ENCODE data around the gene CR1. TPM values are rescaled to one million over a fixed set of nuclear protein-coding genes. Genes with fewer than 3 reads are reported as not detected.
"Not testable (repeated sequence)": the region's sequence is repeated elsewhere in the genome, so short reads cannot be mapped to it uniquely, and the experiment has no call there.

Gene CR1
- total RNA-seq, 1 donor from 2014 or later, result not detected

- peaks cover 20% of the 10 kb centered on the region for H3K27me3 Mint-ChIP-seq (ENCODE audit: insufficient read depth)
- no peak overlapping the region for H3K4me3 Mint-ChIP-seq
- no peaks in the 10 kb centered on the region for H3K9me3 Mint-ChIP-seq
- no peaks in the 10 kb centered on the region for H3K4me1 Mint-ChIP-seq (ENCODE audit: low read depth)
- no peaks in the 10 kb centered on the region for H3K36me3 Mint-ChIP-seq (ENCODE audit: low read depth)
- no peak for DNase-seq (ENCODE audit: low spot score)
- H3K27ac Mint-ChIP-seq, result no peak overlapping the region
- intact Hi-C loops (cut with micrococcal nuclease), result no loop called here
Measured at GRCh38 chr1:207486198-207486597, 9.8 kb upstream of the CR1 start.

GRCh38 chr1:207487636-207488035, 8.3 kb upstream of the CR1 start:
- DNase-seq (ENCODE audit: low spot score), result no peak
- peaks cover 17% of the 10 kb centered on the region for H3K27me3 Mint-ChIP-seq (ENCODE audit: insufficient read depth)
- H3K36me3 Mint-ChIP-seq (ENCODE audit: low read depth), result no peaks in the 10 kb centered on the region
- H3K9me3 Mint-ChIP-seq, result no peaks in the 10 kb centered on the region
- no peaks in the 10 kb centered on the region for H3K4me1 Mint-ChIP-seq (ENCODE audit: low read depth)
- no peak overlapping the region for H3K4me3 Mint-ChIP-seq
- no peak overlapping the region for H3K27ac Mint-ChIP-seq
- intact Hi-C loops (cut with micrococcal nuclease), result no loop called here

GRCh38 chr1:207493212-207493611, 2.7 kb upstream of the CR1 start:
- intact Hi-C loops (cut with micrococcal nuclease), result no loop called here
- Mint-ChIP-seq H3K27ac (no peak overlapping the region), H3K9me3 (no peaks in the 10 kb centered on the region), H3K4me1 (ENCODE audit: low read depth) (peaks cover 7% of the 10 kb centered on the region), H3K4me3 (no peak overlapping the region), H3K27me3 (ENCODE audit: insufficient read depth) (peaks cover 28% of the 10 kb centered on the region), H3K36me3 (ENCODE audit: low read depth) (no peaks in the 10 kb centered on the region)
- no peak for DNase-seq (ENCODE audit: low spot score)

GRCh38 chr1:207494171-207494570, 1.8 kb upstream of the CR1 start:
- H3K4me1 Mint-ChIP-seq (ENCODE audit: low read depth), result peaks cover 7% of the 10 kb centered on the region
- no peaks in the 10 kb centered on the region for H3K36me3 Mint-ChIP-seq (ENCODE audit: low read depth)
- intact Hi-C loops (cut with micrococcal nuclease), result no loop called here
- H3K4me3 Mint-ChIP-seq, result no peak overlapping the region
- no peak overlapping the region for H3K27ac Mint-ChIP-seq
- DNase-seq (ENCODE audit: low spot score), result no peak
- H3K9me3 Mint-ChIP-seq, result no peaks in the 10 kb centered on the region
- peaks cover 29% of the 10 kb centered on the region for H3K27me3 Mint-ChIP-seq (ENCODE audit: insufficient read depth)

GRCh38 chr1:207495281-207495680, 676 bp upstream of the CR1 start:
- peaks cover 12% of the 10 kb centered on the region for H3K4me1 Mint-ChIP-seq (ENCODE audit: low read depth)
- not testable (repeated sequence) for H3K36me3 Mint-ChIP-seq (ENCODE audit: low read depth); DNase-seq (ENCODE audit: low spot score); H3K27ac Mint-ChIP-seq; H3K4me3 Mint-ChIP-seq; H3K9me3 Mint-ChIP-seq
- peaks cover 29% of the 10 kb centered on the region for H3K27me3 Mint-ChIP-seq (ENCODE audit: insufficient read depth)
- intact Hi-C loops (cut with micrococcal nuclease), result loop anchor here (5.0 kb wide), 2 partner anchors 513 to 583 kb away; no protein-coding TSS in a partner anchor

- DNase-seq (ENCODE audit: low spot score), result no peak
Measured at GRCh38 chr1:207497941-207498340, 2.0 kb downstream of the CR1 start.

GRCh38 chr1:207499573-207499972, 3.6 kb downstream of the CR1 start:
- intact Hi-C loops (cut with micrococcal nuclease), result loop anchor here (1.0 to 5.0 kb wide), 9 partner anchors 45 to 691 kb away; partner anchors contain the start of gene CR2
- Mint-ChIP-seq H3K27me3 (ENCODE audit: insufficient read depth) (peaks cover 42% of the 10 kb centered on the region), H3K9me3 (no peaks in the 10 kb centered on the region), H3K36me3 (ENCODE audit: low read depth) (no peaks in the 10 kb centered on the region), H3K4me3 (no peak overlapping the region), H3K4me1 (ENCODE audit: low read depth) (peaks cover 12% of the 10 kb centered on the region), H3K27ac (no peak overlapping the region)
- DNase-seq (ENCODE audit: low spot score), result peak; percentile 46

More at GRCh38 chr1:207497941-207498340, 2.0 kb downstream of the CR1 start:
- H3K27ac Mint-ChIP-seq, result no peak overlapping the region
- H3K36me3 Mint-ChIP-seq (ENCODE audit: low read depth), result no peaks in the 10 kb centered on the region
- intact Hi-C loops (cut with micrococcal nuclease), result loop anchor here (2.0 to 5.0 kb wide), 5 partner anchors 43 to 689 kb away; partner anchors contain the start of gene CR2
- H3K27me3 Mint-ChIP-seq (ENCODE audit: insufficient read depth), result peaks cover 42% of the 10 kb centered on the region
- H3K4me1 Mint-ChIP-seq (ENCODE audit: low read depth), result peaks cover 12% of the 10 kb centered on the region
- no peak overlapping the region for H3K4me3 Mint-ChIP-seq
- H3K9me3 Mint-ChIP-seq, result no peaks in the 10 kb centered on the region

- H3K9me3 Mint-ChIP-seq, result no peaks in the 10 kb centered on the region
- peaks cover 11% of the 10 kb centered on the region for H3K4me1 Mint-ChIP-seq (ENCODE audit: low read depth)
- H3K36me3 Mint-ChIP-seq (ENCODE audit: low read depth), result no peaks in the 10 kb centered on the region
- H3K27me3 Mint-ChIP-seq (ENCODE audit: insufficient read depth), result peaks cover 41% of the 10 kb centered on the region
- DNase-seq (ENCODE audit: low spot score), result no peak
- intact Hi-C loops (cut with micrococcal nuclease), result loop anchor here (1.0 to 5.0 kb wide), 7 partner anchors 88 to 698 kb away; partner anchors contain the start of genes CD55 and FCMR
- no peak overlapping the region for H3K27ac Mint-ChIP-seq
- H3K4me3 Mint-ChIP-seq, result no peak overlapping the region
Measured at GRCh38 chr1:207500306-207500705, 4.3 kb downstream of the CR1 start.

- DNase-seq (ENCODE audit: low spot score), result no peak
- Mint-ChIP-seq H3K27me3 (ENCODE audit: insufficient read depth) (peaks cover 37% of the 10 kb centered on the region), H3K4me1 (ENCODE audit: low read depth) (peaks cover 4% of the 10 kb centered on the region), H3K36me3 (ENCODE audit: low read depth) (no peaks in the 10 kb centered on the region), H3K4me3 (no peak overlapping the region), H3K27ac (no peak overlapping the region), H3K9me3 (no peaks in the 10 kb centered on the region)
- intact Hi-C loops (cut with micrococcal nuclease), result loop anchor here (2.0 to 5.0 kb wide), 3 partner anchors 579 to 698 kb away; partner anchors contain the start of gene FCMR
Measured at GRCh38 chr1:207501071-207501470, 5.1 kb downstream of the CR1 start.

- Mint-ChIP-seq H3K27me3 (ENCODE audit: insufficient read depth) (peaks cover 24% of the 10 kb centered on the region), H3K4me3 (no peak overlapping the region), H3K4me1 (ENCODE audit: low read depth) (peaks cover 4% of the 10 kb centered on the region), H3K9me3 (no peaks in the 10 kb centered on the region), H3K36me3 (ENCODE audit: low read depth) (no peaks in the 10 kb centered on the region), H3K27ac (no peak overlapping the region)
- no peak for DNase-seq (ENCODE audit: low spot score)
- intact Hi-C loops (cut with micrococcal nuclease), result loop anchor here (5.0 kb wide), 1 partner anchor 580 kb away; the partner anchor contains the start of gene FCMR
Measured at GRCh38 chr1:207502726-207503125, 6.8 kb downstream of the CR1 start.

GRCh38 chr1:207503950-207504349, 8.0 kb downstream of the CR1 start:
- Mint-ChIP-seq H3K4me1 (ENCODE audit: low read depth) (peaks cover 4% of the 10 kb centered on the region), H3K4me3 (no peak overlapping the region), H3K9me3 (no peaks in the 10 kb centered on the region), H3K27me3 (ENCODE audit: insufficient read depth) (peaks cover 19% of the 10 kb centered on the region), H3K27ac (no peak overlapping the region), H3K36me3 (ENCODE audit: low read depth) (no peaks in the 10 kb centered on the region)
- no peak for DNase-seq (ENCODE audit: low spot score)
- intact Hi-C loops (cut with micrococcal nuclease), result loop anchor here (5.0 kb wide), 1 partner anchor 582 kb away; the partner anchor contains the start of gene FCMR

- Mint-ChIP-seq H3K4me3 (no peak overlapping the region), H3K27ac (no peak overlapping the region), H3K27me3 (ENCODE audit: insufficient read depth) (peaks cover 19% of the 10 kb centered on the region), H3K36me3 (ENCODE audit: low read depth) (no peaks in the 10 kb centered on the region), H3K4me1 (ENCODE audit: low read depth) (peaks cover 4% of the 10 kb centered on the region), H3K9me3 (no peaks in the 10 kb centered on the region)
- intact Hi-C loops (cut with micrococcal nuclease), result loop anchor here (5.0 kb wide), 1 partner anchor 582 kb away; the partner anchor contains the start of gene FCMR
- no peak for DNase-seq (ENCODE audit: low spot score)
Measured at GRCh38 chr1:207504438-207504837, 8.5 kb downstream of the CR1 start.

- H3K36me3 Mint-ChIP-seq (ENCODE audit: low read depth), result no peaks in the 10 kb centered on the region
- no peaks in the 10 kb centered on the region for H3K4me1 Mint-ChIP-seq (ENCODE audit: low read depth)
- H3K9me3 Mint-ChIP-seq, result no peaks in the 10 kb centered on the region
- intact Hi-C loops (cut with micrococcal nuclease), result no loop called here
- DNase-seq (ENCODE audit: low spot score), result no peak
- peaks cover 19% of the 10 kb centered on the region for H3K27me3 Mint-ChIP-seq (ENCODE audit: insufficient read depth)
- no peak overlapping the region for H3K4me3 Mint-ChIP-seq
- H3K27ac Mint-ChIP-seq, result no peak overlapping the region
Measured at GRCh38 chr1:207510444-207510843, 14.5 kb downstream of the CR1 start.

GRCh38 chr1:207514890-207515289, 18.9 kb downstream of the CR1 start:
- Mint-ChIP-seq H3K4me3 (no peak overlapping the region), H3K9me3 (no peaks in the 10 kb centered on the region), H3K27me3 (ENCODE audit: insufficient read depth) (peaks cover 27% of the 10 kb centered on the region), H3K27ac (no peak overlapping the region), H3K4me1 (ENCODE audit: low read depth) (no peaks in the 10 kb centered on the region), H3K36me3 (ENCODE audit: low read depth) (no peaks in the 10 kb centered on the region)
- intact Hi-C loops (cut with micrococcal nuclease), result no loop called here
- no peak for DNase-seq (ENCODE audit: low spot score)
